ENCODE measurements around the gene KCNK1.

KCNK1 gene

DNA sequence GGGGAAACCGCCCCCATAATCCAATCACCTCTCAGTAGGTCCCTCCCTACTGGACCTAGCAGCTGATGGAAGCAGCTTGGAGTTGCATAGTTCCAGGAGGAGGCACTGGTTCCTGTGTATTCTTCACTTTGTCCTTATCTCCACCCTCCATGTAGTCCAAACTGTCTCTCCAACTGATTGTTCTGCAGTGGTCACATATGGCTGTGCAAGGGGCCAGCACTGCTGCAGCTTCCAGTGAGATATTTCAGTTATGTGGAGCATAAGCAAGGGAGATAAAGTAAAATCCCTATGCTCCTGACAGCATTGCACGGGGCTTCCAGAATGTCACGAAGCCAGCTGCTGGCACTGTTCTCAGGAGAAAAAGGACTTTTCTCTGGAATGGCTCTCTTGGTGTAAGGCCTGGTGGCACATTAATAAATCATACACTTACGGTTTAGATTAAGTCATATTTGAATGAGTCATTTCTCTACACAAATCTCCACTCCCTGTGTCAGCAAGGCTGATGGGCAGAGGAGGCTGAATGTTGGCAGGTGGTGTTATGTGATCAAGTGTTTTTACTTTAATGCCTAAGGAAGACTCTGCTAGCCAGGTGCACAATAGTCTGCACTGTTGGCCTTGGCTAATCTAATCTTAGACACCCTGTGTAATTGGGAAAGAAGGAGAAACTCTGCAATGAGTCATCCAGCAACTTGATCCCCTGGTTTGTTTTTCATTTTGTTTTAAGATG is 93.4 kb downstream of the KCNK1 start:
- DNase-seq (ENCODE audit: low read depth): no peak

DNA sequence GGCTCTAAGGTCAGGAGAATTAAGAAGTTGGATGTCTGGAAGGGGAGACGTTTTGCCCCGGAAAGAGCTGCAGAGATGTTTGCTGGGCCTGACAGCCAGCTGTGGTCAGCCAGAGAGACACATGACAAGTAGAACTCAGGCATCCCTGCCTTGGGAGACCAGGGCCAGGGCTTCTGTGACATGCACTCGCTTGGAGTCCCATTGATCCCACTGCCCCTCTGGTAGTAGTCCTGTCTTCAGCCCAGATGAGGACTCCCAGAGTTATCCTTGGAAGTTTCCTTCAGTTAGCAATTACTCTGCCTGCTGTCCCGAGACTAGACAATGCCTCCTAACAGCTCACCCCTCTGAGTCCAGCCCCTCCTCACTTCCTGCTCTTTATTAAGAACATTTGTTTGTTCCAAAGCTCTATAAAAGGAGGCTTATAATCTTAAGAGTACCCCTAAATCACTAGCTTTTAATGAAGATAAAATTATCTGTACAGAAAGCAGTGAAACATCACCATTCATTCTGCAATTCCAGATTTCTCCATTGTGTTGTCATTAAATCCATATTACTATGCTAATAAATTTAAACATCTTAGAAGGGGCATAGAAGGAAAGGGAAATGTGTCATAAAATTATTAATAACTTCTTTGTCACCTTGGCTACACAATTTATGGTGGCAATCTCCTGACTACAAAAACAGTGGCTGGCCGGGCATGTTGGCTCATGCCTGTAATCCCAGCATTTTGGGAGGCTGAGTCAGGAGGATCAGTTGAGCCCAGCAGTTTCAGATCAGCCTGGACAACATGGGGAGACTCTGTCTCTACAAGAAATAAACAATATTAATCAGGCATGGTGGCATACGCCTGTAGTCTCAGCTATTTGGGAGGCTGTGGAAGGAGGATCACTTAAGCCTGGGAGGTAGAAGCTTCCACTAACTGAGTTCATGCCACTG is 94.2 kb downstream of the KCNK1 start:
- H3K4me3 ChIP-seq (ENCODE audit: low read depth, low read length): no peak overlapping the region
- no peak for DNase-seq (ENCODE audit: low read depth)
- no peak for TF ChIP-seq MYC (IDR thresholded peaks at IDR 0.05; ENCODE audit: low read depth, low read length)

More for the DNA sequence above, 93.4 kb downstream of the KCNK1 start:
- TF ChIP-seq POLR2A (IDR thresholded peaks at IDR 0.05; ENCODE audit: extremely low read depth, insufficient read length) (no peak), MYC (IDR thresholded peaks at IDR 0.05; ENCODE audit: low read depth, low read length) (no peak), MAX (IDR thresholded peaks at IDR 0.05; ENCODE audit: low read depth, low read length) (no peak)
- TF ChIP-seq, protein P1, sequence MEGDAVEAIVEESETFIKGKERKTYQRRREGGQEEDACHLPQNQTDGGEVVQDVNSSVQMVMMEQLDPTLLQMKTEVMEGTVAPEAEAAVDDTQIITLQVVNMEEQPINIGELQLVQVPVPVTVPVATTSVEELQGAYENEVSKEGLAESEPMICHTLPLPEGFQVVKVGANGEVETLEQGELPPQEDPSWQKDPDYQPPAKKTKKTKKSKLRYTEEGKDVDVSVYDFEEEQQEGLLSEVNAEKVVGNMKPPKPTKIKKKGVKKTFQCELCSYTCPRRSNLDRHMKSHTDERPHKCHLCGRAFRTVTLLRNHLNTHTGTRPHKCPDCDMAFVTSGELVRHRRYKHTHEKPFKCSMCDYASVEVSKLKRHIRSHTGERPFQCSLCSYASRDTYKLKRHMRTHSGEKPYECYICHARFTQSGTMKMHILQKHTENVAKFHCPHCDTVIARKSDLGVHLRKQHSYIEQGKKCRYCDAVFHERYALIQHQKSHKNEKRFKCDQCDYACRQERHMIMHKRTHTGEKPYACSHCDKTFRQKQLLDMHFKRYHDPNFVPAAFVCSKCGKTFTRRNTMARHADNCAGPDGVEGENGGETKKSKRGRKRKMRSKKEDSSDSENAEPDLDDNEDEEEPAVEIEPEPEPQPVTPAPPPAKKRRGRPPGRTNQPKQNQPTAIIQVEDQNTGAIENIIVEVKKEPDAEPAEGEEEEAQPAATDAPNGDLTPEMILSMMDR (IDR thresholded peaks at IDR 0.05; ENCODE audit: low read depth, low read length): no peak
- H3K4me3 ChIP-seq (ENCODE audit: low read depth, low read length): no peak overlapping the region

- H3K4me3 ChIP-seq (ENCODE audit: low read depth, low read length): no peak overlapping the region
- TF ChIP-seq, protein P1 (IDR thresholded peaks at IDR 0.05; ENCODE audit: low read depth, low read length): no peak
- TF ChIP-seq MAX (IDR thresholded peaks at IDR 0.05; ENCODE audit: low read depth, low read length) (no peak), MYC (IDR thresholded peaks at IDR 0.05; ENCODE audit: low read depth, low read length) (no peak), POLR2A (IDR thresholded peaks at IDR 0.05; ENCODE audit: extremely low read depth, insufficient read length) (no peak)
- no peak for DNase-seq (ENCODE audit: low read depth)
Measured at GRCh38 chr1:233710031-233710430, 96.1 kb downstream of the KCNK1 start.

GRCh38 chr1:233710507-233710906 is 96.6 kb downstream of the KCNK1 start:
- no peak overlapping the region for H3K4me3 ChIP-seq (ENCODE audit: low read depth, low read length)
- DNase-seq (ENCODE audit: low read depth): no peak
- no peak for TF ChIP-seq POLR2A (IDR thresholded peaks at IDR 0.05; ENCODE audit: extremely low read depth, insufficient read length)
- TF ChIP-seq MAX (IDR thresholded peaks at IDR 0.05; ENCODE audit: low read depth, low read length): no peak
- TF ChIP-seq MYC (IDR thresholded peaks at IDR 0.05; ENCODE audit: low read depth, low read length): no peak
- TF ChIP-seq, protein P1 (IDR thresholded peaks at IDR 0.05; ENCODE audit: low read depth, low read length): no peak

GRCh38 chr1:233714631-233715217 is 100.8 kb downstream of the KCNK1 start:
- no peak for DNase-seq (ENCODE audit: low read depth)
- no peak overlapping the region for H3K4me3 ChIP-seq (ENCODE audit: low read depth, low read length)
- TF ChIP-seq POLR2A (IDR thresholded peaks at IDR 0.05; ENCODE audit: extremely low read depth, insufficient read length) (no peak), MAX (IDR thresholded peaks at IDR 0.05; ENCODE audit: low read depth, low read length) (no peak), MYC (IDR thresholded peaks at IDR 0.05; ENCODE audit: low read depth, low read length) (no peak)
- TF ChIP-seq, protein P1 (IDR thresholded peaks at IDR 0.05; ENCODE audit: low read depth, low read length): no peak

DNA sequence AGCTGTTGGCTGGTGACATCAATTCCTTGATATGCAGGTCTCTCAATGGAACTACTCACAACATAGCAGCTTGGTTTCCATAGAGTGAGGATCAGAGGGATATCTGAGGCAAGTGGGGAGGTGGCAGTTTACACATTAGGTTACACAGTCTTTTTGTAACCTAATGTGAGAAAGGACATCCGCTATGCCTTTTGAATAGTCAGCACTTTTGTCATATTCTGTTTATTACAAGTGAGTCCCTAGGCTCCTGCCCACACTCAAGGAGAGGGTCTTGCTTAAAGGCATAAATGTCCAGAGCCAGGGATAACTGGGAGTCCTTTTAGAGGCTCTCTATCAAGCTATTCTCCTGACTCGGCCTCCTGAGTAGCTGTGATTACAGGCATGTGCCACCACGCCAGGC is 104.2 kb downstream of the KCNK1 start:
- TF ChIP-seq POLR2A (IDR thresholded peaks at IDR 0.05; ENCODE audit: extremely low read depth, insufficient read length) (no peak), MAX (IDR thresholded peaks at IDR 0.05; ENCODE audit: low read depth, low read length) (no peak), MYC (IDR thresholded peaks at IDR 0.05; ENCODE audit: low read depth, low read length) (no peak)
- TF ChIP-seq, protein P1 (IDR thresholded peaks at IDR 0.05; ENCODE audit: low read depth, low read length): no peak
- DNase-seq (ENCODE audit: low read depth): no peak
- no peak overlapping the region for H3K4me3 ChIP-seq (ENCODE audit: low read depth, low read length)
